ENCODE results near the gene POR. TPM values are rescaled to one million over a fixed set of nuclear protein-coding genes. Genes with fewer than 3 reads are reported as not detected.
"Not testable (repeated sequence)": the region's sequence is repeated elsewhere in the genome, so short reads cannot be mapped to it uniquely, and the experiment has no call there.

POR gene
- total RNA-seq, 1 donor: 90.7 TPM

- DNase-seq (ENCODE audit: low read depth): peak; percentile 94
- TF ChIP-seq CTCF (IDR thresholded peaks at IDR 0.05; ENCODE audit: insufficient read depth, low read depth, low read length): no peak
- H3K4me3 ChIP-seq (ENCODE audit: low read depth, low read length): peak within 1 kb of the TSS; percentile 99
These were observed 36.0 kb upstream of the POR start, which contains the start of gene RHBDD2 for GRCh38 chr7:75878769-75879611. Gene RHBDD2 (plus strand): TSS chr7:75879034. CDS start chr7:75879083, 49 bp downstream.

- peak overlapping the region; percentile 99 for H3K4me3 ChIP-seq (ENCODE audit: low read depth, low read length)
These were observed 35.2 kb upstream of the POR start for GRCh38 chr7:75879771-75880184.

GRCh38 chr7:75880242-75880641, 34.7 kb upstream of the POR start:
- no peak for DNase-seq (ENCODE audit: low read depth)
- H3K4me3 ChIP-seq (ENCODE audit: low read depth, low read length): peak overlapping the region; percentile 99
- TF ChIP-seq CTCF (IDR thresholded peaks at IDR 0.05; ENCODE audit: insufficient read depth, low read depth, low read length): no peak

More at GRCh38 chr7:75879771-75880184, 35.2 kb upstream of the POR start:
- TF ChIP-seq CTCF (IDR thresholded peaks at IDR 0.05; ENCODE audit: insufficient read depth, low read depth, low read length): no peak
- peak; percentile 88 for DNase-seq (ENCODE audit: low read depth)

GRCh38 chr7:75881436-75882095, 33.4 kb upstream of the POR start:
- peak; percentile 12 for DNase-seq (ENCODE audit: low read depth)
- TF ChIP-seq CTCF (IDR thresholded peaks at IDR 0.05; ENCODE audit: insufficient read depth, low read depth, low read length): no peak
- no peak overlapping the region for H3K4me3 ChIP-seq (ENCODE audit: low read depth, low read length)

GRCh38 chr7:75883265-75883824, 31.6 kb upstream of the POR start:
- H3K4me3 ChIP-seq (ENCODE audit: low read depth, low read length); DNase-seq (ENCODE audit: low read depth): not testable (repeated sequence)

- no peak for DNase-seq (ENCODE audit: low read depth)
- H3K4me3 ChIP-seq (ENCODE audit: low read depth, low read length): no peak overlapping the region
- no peak for TF ChIP-seq CTCF (IDR thresholded peaks at IDR 0.05; ENCODE audit: insufficient read depth, low read depth, low read length)
These were observed 30.5 kb upstream of the POR start for GRCh38 chr7:75884476-75884875.

GRCh38 chr7:75885036-75885435, 29.9 kb upstream of the POR start:
- no peak overlapping the region for H3K4me3 ChIP-seq (ENCODE audit: low read depth, low read length)
- no peak for TF ChIP-seq CTCF (IDR thresholded peaks at IDR 0.05; ENCODE audit: insufficient read depth, low read depth, low read length)
- DNase-seq (ENCODE audit: low read depth): no peak
